Measurements from ENCODE around the gene SIRT7.
A peak's percentile ranks its signal among the peaks of the same experiment; 100 is the strongest.
"Not testable (repeated sequence)": the region's sequence is repeated elsewhere in the genome, so short reads cannot be mapped to it uniquely, and the experiment has no call there.

The SIRT7 gene

DNA sequence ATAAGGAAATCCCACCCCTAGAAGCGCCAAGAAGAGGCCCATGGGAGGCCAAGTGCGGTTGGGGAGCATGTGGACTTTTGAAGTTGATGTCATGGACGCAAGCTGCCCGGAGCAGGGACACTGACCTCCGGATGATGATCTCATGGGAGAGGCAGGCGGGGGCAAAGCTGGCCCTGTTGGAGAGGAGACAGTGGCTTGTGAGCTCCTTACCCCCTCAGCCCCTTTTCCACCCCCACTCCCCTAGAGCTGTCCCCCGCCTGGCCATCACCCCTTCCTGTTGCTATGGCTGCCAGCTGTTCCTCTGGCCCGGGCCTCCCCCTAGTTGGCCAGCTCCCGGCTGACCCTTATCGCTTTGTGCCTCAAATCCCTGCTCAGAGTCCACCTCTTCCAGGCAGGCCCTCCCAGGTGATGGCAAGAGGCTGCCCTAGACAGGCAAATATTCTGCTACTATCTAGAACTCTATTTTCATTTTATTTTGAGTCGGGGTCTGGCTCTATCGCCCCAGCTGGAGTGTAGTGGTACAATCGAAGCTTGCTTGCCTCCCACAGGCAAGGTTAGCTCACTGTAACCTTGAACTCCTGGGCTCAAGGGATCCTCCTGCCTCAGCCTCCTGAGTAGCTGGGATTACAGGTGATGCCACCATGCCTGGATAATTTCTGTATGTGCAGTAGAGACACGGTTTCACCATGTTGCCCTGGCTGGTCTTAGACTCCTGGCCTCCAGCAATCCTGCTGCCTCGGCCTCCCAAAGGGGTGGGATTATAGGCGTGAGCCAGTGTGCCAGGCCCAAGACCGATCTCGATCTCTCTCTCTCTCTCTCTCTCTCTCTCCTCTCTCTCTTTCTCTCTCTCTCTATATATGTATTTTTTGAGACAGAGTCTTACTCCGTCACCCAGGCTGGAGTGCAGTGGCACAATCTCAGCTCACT is 36.4 kb upstream of the SIRT7 start:
- no peak for DNase-seq

DNA sequence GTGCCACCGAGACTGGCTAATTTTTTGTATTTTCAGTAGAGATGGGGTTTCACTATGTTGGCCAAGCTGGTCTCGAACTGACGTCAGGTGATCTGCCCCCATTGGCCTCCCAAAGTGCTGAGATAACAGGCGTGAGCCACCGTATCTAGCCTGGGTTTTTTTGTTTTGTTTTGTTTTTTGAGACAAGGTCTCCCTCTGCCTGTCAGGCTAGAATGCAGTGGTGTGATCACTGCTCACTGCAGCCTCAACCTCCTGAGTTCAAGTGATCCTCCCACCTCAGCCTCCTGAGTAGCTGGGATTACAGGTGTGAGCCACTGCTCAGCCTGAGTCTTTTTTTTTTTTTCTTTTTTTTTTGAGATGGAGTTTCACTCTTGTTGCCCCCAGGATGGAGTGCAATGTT is 35.5 kb upstream of the SIRT7 start:
- DNase-seq = not testable (repeated sequence)

DNA sequence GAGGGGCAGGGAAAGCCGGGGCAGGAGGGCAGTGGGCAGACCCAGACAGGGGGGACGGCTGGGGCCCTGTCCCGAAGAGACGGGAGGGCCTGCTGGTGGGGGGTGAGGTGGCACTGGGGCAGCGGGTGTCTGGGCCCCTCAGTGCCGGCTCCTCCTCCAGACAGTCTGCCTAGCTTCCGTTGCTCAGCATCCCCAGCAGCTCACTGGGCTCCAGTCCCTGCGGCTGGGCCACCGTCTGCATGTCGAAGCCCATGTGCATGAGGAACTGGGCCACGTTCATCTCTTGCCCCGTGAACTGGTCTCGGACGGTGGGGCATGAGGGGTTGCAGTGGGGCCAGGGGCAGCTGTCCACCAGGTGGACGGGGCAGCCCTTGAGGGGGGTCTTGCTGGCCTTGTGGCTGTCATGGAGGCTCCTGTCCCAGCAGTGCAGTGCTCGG is 34.8 kb upstream of the SIRT7 start:
- DNase-seq = no peak

DNA sequence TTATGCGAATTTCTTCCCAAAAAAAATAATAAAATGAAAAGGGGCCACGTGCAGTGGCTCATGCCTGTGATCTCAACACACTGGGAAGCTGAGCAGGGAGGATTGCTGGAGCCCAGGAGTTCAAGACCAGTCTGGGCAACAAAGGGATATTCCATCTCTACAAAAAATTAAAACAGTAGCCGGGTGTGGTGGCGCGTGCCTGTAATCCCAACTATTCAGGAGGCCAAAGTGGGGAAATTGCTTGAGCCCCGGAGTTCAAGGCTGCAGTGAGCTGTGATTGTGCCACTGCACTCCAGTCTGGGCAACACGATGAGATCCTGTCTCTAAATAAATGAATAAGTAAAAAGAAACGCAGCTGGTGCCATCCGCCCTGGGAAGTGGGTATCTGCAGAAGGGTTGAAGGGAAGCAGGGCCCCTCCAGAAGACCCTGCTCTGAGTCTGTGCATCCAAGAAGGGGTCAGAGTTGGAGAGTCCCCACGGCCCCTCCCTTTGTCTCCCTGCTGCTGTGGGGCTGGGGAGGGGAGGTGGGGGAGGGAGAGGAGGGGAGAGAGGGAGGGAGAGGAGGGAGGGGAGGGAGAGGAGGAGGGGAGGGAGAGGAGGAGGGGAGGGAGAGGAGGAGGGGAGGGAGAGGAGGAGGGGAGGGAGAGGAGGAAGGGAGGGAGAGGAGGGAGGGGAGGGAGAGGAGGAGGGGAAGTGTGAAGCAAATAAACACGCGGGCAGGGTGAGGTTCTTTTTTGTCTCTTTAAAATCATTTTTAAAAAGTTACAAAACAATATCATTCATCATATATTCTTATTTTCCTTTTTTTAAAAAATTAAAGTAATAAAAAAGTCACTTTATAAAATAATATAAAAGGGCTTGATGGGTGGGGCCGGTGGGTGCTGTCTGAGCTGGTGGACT is 34.1 kb upstream of the SIRT7 start:
- no peak for DNase-seq

DNA sequence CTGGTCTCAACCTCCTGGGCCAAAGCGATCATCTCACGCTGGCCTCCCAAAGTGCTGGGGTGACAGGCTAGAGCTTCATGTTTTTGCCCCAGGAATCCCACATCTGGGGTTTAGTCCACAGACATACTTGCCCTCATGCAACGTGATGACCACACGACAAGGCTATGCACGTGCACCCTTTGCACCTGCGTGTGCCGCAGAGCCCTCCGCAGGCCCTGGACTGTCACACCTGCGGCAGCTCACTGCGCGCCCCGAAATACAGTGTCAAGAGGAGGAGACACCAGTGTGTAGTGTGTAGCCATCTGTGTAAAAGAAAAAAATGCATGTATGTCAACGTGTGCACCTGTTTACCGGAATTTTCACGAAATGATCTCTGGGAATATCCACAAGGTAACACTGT is 32.5 kb upstream of the SIRT7 start:
- DNase-seq = no peak

DNA sequence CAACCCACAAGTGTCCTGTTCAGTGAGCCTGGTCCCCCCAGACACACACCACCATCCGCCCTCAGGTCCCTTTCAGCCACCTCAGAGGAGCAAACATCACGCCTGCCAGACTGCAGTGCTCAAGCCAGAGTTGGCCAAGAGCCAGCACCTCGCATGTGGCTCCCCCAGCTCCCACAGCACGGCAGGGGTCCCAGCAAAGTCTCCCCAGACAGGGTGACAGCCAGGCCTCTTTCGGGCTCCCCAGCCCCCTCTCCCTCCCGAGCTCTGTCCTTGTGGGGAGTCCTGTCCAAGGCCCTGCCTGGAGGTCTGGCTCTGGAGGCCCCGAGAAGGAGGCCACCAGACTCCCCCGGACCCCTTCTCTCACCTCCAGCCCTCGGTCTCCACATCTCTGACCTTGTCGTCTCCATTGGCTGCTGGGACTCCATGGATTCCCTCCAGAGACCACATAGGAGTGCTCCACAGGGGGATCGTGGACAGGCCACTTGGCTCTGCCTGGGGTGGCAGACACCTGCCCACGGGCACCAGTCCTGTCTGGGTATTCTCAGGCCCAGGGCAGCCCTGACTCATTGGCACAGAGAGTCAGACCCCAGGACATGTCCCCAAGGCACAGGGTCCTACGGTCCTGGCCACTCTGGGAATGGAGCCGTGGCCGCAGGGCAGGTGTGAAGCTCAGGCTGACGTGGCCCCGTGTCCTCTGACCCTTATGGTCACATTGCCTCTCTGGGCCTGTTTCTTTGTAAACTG is 30.8 kb upstream of the SIRT7 start:
- no peak for DNase-seq

DNA sequence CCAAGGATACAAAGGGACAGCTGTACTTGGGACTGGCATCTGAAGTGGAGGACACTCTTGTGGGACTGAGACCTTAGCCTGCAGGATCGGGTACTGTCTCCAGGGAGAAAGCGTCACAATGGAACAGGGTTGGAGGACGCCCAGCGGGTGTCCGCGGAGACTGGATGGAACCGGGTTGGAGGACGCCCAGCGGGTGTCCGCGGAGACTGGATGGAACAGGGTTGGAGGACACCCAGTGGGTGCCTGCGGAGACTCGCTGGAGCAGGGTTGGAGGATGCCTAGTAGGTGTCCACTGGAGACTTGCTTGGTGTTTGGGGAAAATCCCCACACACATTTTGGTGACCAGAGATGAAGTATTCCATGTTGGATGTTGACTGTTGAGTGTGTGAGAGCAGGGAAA is 29.2 kb upstream of the SIRT7 start, which contains the start of gene MYADML2:
Gene MYADML2 (minus strand): TSS at position 45 of the 400 bp plus-strand sequence. CDS start 5,492 bp downstream, outside the sequence.
- no peak for DNase-seq

DNA sequence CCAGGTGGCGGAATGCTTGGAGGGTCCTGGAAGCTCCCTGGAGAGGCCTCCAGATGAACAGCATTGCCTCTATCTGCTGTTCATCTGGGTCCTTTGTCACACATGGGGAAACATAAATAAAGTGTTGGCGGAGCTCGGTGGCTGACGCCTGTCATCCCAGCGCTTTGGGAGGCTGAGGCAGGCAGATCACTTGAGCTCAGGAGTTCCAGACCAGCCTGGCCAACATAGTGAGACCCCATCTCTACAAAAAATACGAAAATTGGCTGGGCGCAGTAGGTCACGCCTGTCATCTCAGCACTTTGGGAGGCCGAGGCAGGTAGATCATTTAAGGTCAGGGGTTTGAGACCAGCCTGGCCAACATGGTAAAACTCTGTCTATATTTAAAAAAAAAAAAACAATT is 26.9 kb upstream of the SIRT7 start:
- DNase-seq = no peak

DNA sequence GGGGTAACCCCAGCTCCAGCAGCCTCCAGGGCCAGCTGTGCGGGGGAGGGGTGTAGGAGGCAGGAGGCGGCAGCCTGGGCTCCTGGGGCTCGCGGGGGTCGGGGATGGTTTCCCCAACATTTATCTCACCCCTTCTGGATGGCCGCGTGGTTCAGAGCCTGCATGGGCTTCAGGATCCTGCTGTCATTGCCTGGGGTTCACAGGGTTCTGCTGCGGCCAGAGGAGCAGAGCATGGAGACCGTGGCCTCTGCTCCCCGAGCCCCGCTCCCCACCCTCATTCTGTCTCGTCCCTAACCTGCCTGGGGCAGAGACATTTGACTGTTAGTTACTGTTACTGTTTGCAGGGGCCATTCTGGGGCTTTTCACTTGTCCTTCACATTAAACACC is 24.2 kb upstream of the SIRT7 start:
- no peak for DNase-seq

DNA sequence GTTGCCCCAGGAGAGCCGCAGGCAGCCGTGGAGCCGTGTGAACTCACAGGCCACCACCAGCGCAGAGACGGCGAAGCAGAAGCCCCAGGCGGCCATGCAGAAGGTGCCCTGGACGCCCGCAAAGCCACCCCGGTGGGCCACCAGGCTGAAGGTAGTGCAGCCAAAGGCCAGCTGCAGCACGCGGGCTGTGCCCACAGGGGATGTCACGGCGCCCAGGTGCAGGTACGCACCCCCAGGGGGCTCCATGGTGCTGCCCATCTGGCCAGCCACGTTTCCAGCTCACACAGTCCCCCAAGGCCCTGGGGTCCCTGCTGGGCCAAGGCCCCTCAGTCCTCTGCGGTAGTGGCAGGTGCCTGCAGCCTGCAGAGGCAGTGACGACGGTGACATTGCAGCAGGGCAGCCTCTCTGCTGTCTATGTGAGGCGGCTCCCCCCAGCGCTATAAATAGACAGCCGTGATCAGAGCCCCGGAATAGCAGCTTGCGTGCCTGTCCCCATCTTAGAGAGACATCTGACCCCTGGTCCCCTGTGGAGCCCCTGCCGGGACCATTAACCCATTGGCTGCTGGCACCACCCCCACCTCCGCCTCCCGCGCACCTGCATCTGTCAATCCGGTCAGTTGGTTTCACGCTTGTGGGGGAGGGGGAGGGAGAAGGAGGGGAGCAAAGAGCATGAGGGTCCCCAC is 23.6 kb upstream of the SIRT7 start:
- DNase-seq = no peak

DNA sequence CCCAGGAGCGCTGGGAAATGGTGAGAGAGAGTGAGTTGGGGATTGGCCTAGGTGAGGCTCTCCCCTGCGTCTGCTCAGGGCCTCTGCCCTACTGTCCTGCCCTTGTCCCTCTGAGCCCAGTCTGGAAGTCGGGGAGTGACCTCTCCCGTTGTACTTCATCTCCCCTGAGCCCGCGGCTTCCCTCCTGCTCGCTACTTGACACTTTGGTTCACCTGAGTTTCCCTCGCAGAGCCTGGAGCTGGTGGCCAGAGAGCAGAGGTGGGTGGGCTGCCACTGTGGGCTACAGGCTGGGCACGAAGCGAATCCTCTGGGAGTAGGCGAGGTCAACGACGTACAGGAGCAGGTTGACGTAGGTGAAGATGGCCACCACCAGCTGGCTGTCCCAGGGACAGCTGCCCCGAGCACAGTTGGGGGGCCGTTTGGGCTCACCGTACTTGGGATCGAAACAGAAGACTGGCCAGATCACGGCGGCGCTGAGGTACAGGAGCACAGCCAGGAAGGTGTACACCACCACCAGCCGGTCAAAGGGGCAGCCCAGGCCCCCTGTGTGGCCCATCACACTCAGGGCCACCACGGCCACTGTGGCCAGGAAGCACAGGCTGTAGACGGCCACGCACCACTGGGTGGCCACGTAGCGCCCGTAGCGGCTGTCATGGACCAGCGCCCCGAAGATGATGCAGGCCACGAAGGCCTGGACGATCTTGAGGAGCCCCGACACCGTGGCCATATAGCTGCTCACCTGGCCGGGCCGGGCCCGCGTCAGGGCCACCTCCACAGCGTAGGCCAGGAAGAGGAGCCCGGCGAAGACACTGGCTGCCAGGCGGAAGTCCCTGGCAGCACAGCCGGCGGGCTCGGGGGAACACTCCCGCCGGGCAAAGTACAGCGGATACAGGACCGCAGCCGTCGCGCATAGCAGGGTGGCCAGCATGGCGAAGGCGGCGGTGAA is 22.8 kb upstream of the SIRT7 start:
- DNase-seq = no peak

DNA sequence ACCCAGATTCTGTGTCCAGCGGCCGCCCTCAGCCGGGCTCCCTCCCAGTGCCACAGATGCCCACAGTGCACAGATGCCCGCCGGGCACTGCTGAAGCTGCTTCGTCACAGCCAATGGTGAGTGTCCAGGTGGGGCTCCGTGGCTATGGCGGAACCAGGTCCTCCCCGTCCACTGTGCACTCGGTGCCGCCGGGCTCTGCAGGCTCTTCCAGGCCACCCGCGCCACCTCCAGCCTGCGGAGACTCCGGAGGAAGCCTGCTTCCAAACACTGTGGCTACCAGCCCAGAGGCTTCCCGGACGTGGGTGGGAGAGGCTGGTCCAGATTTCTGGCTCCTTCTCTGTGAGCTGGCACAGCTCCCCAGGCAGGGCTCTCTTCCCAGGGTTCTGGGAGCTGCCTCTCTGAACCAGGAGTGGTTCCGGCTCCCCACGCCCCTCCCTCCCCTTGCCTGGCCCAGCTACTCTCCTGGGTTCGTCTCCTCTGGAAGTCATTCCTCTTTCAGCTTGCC is 22.0 kb upstream of the SIRT7 start:
- DNase-seq = no peak

DNA sequence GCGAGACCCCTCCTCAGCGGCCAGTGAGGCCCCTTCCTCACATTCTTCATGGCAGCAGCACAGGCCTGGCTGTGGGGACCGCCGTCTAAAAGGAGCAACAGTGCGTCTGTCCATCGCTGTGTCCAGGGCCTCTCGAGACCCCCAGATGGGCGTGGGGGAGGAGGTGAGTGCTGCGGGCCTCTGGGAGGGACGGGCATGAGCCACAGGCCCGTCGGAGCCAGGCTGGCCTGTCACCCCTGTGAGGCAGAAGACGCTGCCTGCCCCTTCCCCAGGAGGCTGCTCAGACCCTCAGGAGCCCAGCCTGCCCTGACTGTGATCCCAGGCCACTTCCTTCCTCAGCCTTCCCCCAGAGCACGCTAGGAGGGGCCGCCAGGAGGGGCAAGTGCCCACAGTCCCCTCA is 21.2 kb upstream of the SIRT7 start:
- DNase-seq = no peak

DNA sequence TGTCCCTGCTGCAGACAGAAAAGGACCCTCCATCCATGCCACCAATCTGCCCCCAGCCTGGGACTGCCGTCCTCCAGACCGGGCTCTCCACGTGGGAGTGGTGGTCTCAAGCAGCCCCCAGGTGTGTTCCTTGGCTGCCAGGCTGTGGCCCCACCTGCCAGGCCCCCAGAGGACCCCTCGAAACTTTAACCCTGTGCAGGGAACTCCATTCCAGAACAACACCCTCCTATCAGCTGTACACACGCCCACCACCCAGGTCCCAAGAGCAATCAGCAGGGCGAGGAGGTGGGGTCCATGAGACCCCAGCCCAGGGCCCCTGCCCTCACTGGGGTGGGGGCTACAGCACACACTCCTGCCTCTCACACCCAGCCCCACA is 17.7 kb upstream of the SIRT7 start:
- DNase-seq = no peak

DNA sequence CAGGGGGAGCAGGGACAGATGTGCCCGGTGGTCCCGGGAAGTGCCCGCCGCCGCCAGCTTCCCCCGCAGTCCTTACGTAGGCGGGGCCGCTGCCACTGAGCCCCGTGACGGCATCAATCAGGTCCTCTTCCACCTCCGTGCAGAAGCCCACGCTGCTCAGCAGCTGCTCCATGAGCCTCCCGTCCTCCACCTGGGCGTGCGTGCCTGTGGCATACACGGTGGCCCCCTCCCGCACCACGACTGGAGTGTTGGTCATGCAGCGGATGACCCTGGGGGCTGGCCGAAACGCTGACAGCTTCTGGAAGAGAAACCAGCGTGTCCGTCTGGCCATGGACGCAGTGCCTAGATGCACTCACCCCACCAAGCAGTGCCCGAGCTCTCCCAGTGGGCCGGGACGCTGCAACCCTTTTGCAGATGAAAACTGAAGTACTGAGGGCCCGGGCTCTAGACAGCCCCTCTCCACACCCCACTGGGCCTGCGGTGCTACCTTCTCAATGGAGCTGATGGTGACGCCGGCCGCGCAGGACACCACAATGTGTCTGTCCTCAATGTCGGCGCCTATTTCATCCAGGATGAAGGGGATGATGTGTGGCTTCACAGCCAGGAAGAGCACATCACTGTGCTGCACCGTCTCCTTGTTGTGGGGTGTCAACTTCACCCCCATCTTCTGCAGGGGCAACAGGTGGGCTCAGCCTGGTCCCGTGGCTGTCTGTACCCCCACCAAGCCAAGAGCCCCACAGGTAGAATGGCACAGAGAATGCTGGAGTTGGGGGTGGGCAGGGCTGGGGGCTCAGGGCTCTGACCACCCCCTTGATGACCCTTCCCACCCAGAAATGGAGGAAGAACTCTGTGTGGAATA is 17.1 kb upstream of the SIRT7 start:
- no peak for DNase-seq

DNA sequence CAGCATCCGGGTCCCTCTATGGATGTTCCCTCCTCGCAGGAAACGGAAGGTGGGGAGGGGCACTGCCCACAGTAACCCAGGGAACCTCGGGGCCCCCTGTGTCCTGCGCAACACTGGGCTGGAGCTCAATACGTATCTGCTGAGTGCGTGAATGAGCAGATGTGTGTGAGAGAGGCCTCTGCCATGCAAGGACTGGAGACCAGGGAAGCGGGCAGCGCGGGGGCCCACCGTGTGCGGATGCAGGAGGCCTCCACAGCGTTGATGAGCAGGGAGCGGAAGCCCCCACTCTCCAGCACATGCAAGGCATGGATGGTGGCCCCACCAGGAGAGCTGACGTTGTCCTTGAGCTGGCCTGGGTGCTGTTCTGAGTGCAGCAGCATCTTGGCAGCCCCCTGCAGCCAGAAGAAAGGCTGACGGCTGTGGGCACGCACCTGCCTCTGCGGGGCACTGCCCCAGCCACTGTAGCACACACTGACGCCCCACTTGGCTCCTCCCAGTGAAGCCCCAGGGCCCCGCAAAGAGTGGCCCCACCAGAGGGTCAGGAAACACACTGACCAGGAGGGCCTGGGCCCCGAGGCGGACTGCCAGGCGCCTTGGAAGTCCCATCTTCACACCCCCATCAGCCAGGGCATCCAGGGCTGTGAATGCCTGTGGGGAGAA is 16.3 kb upstream of the SIRT7 start:
- DNase-seq = no peak

DNA sequence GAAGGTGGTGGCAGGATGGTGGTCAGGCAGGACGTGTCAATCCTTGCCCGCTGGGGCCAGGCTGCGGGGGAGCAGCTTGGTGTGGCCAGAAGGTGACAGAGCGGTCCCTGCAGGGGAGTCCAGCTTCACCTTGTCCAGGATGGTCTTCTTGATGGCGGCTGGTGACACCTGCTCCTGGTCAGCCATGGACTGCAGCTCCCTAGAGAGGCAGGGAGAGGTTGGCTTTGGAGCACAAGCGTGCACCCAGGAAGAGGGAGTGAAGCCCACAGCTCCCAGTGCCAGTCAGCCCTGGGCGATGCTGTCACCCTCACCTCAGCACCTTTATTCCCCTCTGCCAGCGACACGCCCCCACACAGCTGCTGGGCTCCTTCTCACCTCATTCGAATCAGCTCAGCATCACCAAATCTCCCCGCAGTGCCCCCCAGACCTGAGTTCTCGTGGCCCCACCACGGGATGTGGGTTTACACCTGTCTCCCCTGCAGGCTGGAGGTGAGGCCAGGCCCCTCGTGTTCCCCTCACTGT is 15.3 kb upstream of the SIRT7 start:
- DNase-seq = no peak

DNA sequence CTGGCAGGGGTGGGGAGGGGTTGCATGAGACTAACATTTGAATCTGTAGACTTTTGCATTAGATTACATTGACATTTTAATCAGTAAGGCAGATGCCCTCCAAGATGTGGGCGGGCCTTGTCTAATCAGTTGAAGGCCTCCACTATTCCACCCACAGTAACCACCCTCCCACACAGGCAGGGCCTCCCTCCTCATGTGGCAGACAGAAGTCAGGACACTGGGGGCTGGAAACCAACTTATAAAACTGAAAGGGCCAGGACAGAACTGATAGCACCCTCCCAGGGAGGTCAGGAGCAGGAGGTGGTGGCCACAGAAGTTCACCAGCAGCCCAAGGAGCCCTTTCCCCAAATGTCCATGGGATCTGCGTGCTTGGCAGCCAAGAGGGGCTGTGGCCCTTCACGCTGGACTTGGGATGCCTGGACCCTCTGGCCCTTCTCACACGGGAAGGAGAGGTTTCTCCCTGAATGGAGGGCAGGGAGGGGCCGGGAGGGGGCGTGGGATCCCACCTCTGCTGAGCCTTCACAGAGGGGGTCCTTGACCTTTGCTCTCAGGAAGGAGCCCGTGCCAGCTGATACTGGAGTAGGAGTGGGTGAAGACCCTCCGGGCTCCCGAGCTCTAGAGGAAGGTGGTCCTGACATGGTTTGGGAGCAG is 14.5 kb upstream of the SIRT7 start:
- peak; percentile 18 for DNase-seq
